Renal cortex interstitium (tissue), 11 donors: Measurements from ENCODE around the gene MS4A8. TPM values are rescaled to one million over a fixed set of nuclear protein-coding genes. Genes with fewer than 3 reads are reported as not detected.

Experiments
- DNase-seq, 11 donors: peaks; one replicate each; pipeline ENCODE4 v3.0.0-alpha.2; 2013; ENCODE audit warnings: low read depth in 9 of 11, low spot score in 4 of 11; ENCODE audit errors: extremely low read depth in 1 of 11
- polyA plus RNA-seq, 3 donors: library from polyadenylated mRNA; unstranded; fragments of 120-200 nt; gene quantifications; one replicate each; pipeline ENCODE4 v1.2.1, GENCODE V29; 2013; ENCODE audit not compliant: insufficient read length in 3 of 3

The MS4A8 gene
- polyA plus RNA-seq, 3 donors, result 0.20 TPM; not detected in 2

DNA sequence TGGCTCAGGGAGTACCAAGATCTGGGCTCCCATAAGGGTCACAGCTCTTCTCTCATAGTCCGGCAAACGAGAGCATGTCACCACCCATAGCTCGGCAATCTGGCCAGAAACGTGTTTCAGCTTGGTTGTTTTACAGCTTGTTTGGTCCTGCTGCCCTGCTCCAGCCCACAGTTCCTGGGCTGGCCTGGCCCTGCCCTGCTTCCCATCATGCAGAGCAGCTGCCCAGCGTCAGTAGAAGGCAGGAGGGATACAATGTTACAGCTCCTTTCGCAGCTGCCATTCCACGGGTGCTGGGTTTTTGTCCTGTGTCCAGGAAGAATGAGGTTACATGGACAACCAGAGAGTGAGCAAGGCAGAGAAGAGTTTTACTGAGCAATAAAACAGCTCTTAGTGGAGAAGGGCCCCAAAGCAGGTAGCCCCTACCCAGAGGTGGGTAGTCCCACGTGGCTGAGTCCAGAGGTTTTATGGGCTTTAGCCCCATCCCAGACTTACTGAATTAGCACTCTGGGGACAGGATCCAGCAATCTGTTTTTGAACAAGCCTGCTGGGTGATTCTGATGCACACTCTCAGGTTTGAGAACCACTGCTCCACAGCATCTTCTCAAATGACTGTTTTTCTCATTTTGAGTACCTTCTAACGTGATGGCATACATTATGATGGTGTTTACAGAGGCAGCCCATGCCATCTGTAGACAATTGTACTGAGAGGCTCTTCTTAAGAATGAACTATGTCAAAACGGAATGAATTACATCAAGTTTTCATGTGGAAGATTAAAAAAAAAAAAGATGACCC lies 19.3 kb downstream of the MS4A8 start:
- no peak for DNase-seq

GRCh38 chr11:60719391-60719790 lies 20.0 kb downstream of the MS4A8 start:
- no peak for DNase-seq

GRCh38 chr11:60720460-60720859 lies 21.0 kb downstream of the MS4A8 start:
- no peak for DNase-seq

DNA sequence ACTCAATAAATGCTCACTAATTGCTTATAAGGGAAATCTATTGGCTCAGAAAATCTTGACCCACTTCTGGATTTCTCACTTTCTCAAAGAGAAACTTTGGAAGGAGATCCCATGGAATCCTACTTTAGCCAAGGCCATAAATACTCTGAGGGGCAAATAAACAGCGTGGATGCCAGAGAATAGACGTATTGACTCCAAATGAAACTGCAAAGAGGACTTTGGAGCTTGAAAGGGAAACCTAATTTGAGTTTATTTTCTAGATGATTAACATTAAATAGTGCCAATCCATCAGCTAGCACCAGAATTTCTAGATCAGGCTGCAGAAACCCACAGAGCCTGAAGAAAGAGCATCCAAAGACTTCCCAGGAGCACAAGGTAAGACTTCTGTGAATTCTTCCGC lies 25.0 kb downstream of the MS4A8 start, which contains the start of gene MS4A18:
Gene MS4A18 (plus strand): TSS at position 301 of the 400 bp plus-strand sequence.
- DNase-seq, result no peak

- DNase-seq, result no peak
These were observed 26.2 kb downstream of the MS4A8 start for GRCh38 chr11:60725592-60725991.

DNA sequence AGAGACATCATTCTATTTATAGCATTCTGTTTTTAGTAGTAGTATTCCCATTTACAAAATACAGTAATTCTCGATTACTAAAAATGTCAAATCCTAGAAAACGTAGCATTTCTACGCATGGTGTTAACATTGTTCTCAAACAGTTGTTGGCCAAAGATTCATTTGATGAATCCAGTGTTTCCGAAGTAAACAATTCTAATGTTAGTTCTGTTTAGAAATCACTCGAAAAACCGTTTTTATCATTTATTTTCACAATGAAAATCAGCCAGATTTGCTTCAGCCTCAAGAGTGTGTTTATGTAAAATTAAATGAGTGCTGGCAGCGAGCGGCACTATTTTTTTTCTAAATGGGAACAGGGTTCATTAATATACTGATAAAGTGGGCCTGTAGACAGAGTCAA lies 32.2 kb downstream of the MS4A8 start:
- no peak for DNase-seq

GRCh38 chr11:60734279-60734678 lies 34.9 kb downstream of the MS4A8 start:
- no peak for DNase-seq

DNA sequence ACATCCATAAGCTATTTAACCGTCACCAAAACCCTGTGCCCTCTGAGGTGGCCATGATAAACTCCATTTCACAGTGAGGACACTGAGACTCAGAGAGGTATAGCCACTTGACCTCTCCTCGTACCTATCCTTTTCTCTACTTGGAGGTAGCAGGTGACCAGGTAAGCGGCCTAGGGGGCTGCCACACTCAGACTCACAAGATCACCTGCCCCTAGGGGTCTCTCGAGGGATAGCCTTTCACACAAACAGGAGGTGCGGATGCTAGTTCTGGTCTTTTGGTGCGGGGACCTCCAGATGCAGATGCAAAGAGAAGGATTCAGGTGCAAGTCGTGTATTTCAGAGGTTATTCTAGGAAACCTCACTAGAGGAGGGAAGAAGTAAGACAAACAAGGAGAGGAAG lies 39.7 kb downstream of the MS4A8 start:
- no peak for DNase-seq

DNA sequence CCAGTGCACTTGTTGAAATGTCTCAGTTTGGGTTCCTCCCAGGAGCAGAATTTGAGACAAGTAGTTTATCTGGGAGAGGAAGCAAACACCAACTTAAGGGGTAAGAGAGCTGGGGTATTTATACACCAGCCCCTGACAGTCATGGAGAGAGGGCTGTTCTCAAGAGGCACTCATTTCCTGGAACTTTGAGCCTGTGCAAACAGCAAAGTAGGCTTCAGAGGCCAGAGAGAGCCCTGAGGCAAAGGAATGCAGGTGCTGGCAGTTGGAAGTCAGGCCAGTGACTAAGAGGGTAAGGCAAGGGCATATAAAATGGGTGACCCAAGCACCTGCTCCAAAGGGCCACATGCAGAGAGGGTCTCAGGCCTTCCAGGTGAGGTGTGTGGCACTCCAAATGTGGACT lies 41.2 kb downstream of the MS4A8 start:
- DNase-seq, result no peak

GRCh38 chr11:60741421-60741820 lies 42.0 kb downstream of the MS4A8 start:
- DNase-seq, result no peak

DNA sequence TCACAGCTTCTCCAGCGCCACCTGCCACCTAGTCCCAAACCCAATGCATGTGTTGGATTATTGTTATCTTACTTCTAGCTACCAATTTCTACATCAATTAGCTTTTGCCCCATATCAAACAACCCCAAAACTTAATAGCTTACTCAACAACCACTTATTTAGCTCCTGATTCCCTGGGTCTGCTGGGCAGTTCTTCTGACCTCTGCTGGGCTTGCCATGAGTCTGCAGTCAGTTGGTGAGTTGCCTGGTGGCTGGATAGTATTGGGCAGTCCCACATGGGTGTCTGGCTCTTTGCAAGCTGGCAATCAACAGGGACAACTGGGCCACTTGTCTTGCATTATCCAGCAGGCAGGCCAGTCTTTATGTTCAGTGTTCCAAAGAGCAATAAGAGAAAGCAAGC lies 43.6 kb downstream of the MS4A8 start:
- no peak for DNase-seq

DNA sequence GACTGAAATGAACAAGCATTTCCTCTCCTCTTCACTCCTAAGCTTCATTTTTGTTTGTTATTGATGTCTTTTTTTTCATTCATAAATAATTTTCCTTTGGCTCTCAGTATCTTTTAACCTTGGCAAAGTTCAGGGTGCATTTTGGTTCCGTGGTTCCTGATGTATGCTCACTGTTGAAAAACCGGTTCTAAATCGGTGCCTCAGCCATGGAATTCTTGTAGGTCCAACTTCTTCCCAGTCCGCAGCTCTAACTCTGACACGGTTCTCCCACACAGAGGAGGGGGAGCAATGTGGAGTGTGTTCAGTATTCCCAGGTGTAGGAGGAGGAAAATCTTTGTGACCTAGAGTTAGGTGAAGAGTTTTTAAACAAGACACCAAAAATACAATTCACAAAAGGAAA lies 44.7 kb downstream of the MS4A8 start:
- DNase-seq, result no peak

GRCh38 chr11:60747359-60747873 lies 48.0 kb downstream of the MS4A8 start:
- DNase-seq, result no peak

DNA sequence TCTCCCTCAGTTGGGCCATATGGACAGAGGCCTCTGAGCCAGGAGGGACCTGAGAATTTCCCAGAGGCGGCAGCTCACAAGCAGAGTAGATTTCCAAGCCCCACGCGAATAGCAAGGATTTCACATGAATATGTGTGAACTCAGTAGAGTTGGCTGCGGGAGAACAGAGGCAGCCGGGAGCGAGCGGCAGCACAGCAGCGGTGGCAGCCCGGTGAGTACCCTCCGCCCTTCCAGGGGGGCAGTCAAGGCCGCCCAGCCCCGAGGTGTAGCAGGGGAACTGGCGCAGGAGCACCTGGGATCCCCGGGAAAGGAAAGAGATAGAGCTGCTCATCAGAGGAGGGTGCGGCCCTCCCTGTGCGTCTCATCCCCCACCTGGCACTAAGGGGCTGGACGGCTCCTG lies 48.8 kb downstream of the MS4A8 start:
- DNase-seq, result no peak

GRCh38 chr11:60748821-60749220 lies 49.4 kb downstream of the MS4A8 start:
- no peak for DNase-seq

- DNase-seq, result no peak
These were observed 51.5 kb downstream of the MS4A8 start for GRCh38 chr11:60750911-60751310.

- no peak for DNase-seq
These were observed 53.9 kb downstream of the MS4A8 start for GRCh38 chr11:60753309-60753708.

- DNase-seq, result no peak
These were observed 55.5 kb downstream of the MS4A8 start for GRCh38 chr11:60754887-60755286.

GRCh38 chr11:60756307-60757032 lies 57.1 kb downstream of the MS4A8 start, which contains the start of gene MS4A15:
Gene MS4A15, plus strand, starts transcription at chr11:60756867. Its CDS starts 6,867 bp downstream, at chr11:60763734.
- DNase-seq, result peak in 2 of 11 donors; percentile 6 to 24

DNA sequence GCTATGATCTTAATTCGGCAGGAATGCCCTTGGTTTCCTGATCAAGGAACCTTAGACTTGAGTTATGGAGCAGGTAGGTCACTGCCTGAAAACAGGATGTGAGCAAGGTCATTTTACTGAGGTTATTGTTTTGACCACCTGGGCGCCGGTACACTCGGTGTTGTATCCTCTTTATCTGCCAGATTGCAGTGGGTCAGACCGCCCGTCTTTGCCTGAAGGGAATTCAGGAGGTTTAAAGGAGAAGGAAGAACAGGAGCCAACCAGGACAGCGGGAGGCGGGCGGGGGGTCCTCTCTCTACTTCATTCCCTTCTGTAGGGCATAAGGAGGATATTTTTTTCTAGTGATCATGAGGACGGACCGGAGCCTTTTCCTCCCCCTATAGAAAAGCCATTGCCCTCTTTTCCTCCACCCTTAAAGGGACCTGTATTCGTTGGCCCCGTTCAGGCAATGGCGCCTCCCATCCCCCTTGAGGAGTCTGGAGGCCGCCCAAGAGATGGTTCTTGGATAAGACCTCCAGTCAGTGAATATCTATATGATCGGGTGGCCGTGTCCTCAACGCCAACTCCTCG lies 57.9 kb downstream of the MS4A8 start:
- DNase-seq, result no peak
